22Rv1 (cell line): ENCODE results near the gene MCM7.

Experiments
- H3K27ac ChIP-seq: fragments of 450-650 bp; 2 replicates; pipeline ENCODE4 v1.5.1; 2017
- ZFX ChIP-seq: fragments of 450-650 bp; IDR thresholded peaks from 2 replicates; pipeline ENCODE4 v1.6.1; 2017; ENCODE audit warnings: antibody characterized with exemption, borderline replicate concordance
- TF ChIP-seq, protein P1 (sequence below): fragments of 450-650 bp; IDR thresholded peaks from 2 replicates; pipeline ENCODE4 v1.5.1; 2017; ENCODE audit warnings: mild to moderate bottlenecking

The MCM7 gene

DNA sequence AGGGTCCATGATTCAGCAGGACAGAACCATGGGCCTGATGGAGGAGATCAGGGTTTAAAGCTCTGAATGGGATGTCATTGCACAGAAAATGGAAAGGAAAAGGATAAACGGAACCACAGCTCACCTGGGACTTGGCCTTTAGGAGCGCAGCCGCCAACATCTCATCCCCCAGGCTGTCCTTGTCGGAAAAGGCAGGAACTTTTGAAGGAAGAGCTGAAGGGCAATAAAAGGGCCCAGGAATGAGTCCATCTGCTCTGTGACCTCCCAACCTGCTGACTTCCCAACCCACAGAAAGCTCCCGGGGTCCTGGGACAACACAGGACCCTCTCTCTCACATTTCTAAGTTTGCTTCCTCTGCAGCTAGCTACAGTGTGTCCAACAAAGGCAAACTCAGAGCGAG, 25.8 kb downstream of the MCM7 start:
- TF ChIP-seq, protein P1, sequence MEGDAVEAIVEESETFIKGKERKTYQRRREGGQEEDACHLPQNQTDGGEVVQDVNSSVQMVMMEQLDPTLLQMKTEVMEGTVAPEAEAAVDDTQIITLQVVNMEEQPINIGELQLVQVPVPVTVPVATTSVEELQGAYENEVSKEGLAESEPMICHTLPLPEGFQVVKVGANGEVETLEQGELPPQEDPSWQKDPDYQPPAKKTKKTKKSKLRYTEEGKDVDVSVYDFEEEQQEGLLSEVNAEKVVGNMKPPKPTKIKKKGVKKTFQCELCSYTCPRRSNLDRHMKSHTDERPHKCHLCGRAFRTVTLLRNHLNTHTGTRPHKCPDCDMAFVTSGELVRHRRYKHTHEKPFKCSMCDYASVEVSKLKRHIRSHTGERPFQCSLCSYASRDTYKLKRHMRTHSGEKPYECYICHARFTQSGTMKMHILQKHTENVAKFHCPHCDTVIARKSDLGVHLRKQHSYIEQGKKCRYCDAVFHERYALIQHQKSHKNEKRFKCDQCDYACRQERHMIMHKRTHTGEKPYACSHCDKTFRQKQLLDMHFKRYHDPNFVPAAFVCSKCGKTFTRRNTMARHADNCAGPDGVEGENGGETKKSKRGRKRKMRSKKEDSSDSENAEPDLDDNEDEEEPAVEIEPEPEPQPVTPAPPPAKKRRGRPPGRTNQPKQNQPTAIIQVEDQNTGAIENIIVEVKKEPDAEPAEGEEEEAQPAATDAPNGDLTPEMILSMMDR = no peak
- TF ChIP-seq ZFX = no peak

DNA sequence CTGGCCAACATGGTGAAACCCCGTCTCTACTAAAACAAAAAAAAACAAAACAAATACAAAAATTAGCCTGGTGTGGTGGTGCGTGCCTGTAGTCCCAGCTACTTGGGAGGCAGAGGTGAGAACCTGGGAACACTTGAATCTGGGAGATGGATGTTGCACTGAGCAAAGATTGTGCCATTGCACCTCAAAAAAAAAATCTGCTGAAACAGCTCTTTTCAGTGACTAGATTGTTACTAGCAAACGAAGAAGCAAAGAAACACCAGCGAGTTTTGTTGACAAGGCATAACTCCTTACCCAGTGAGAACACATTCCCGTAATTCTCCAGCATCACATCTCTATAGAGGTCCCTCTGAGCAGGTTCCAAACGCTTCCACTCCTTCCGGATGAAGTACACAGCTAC, 26.4 kb downstream of the MCM7 start:
- no peak overlapping the region for H3K27ac ChIP-seq
- TF ChIP-seq, protein P1 = no peak
- TF ChIP-seq ZFX = no peak

More for the DNA sequence above, 25.8 kb downstream of the MCM7 start:
- H3K27ac ChIP-seq = no peak overlapping the region

DNA sequence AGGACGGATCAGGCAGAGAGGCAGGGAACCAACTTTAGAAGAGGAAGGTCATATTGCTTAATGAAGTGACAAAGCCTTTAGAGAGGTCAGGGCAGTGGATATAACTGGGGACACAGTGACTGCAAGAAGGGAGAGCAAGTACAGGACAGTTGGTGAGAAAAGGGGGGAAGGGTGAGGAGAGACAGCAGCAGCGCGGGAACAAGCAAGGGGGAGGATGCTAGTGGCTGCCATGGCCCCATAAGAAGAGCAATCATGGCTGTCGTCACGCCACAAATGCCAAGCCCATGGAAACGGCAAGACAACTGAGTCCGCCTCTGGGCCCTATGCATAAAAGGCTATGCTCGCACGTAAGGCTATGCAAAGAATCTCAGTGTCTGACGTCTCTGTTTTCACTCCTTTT, 28.7 kb downstream of the MCM7 start:
- TF ChIP-seq, protein P1 = no peak
- no peak for TF ChIP-seq ZFX
- H3K27ac ChIP-seq = no peak overlapping the region

DNA sequence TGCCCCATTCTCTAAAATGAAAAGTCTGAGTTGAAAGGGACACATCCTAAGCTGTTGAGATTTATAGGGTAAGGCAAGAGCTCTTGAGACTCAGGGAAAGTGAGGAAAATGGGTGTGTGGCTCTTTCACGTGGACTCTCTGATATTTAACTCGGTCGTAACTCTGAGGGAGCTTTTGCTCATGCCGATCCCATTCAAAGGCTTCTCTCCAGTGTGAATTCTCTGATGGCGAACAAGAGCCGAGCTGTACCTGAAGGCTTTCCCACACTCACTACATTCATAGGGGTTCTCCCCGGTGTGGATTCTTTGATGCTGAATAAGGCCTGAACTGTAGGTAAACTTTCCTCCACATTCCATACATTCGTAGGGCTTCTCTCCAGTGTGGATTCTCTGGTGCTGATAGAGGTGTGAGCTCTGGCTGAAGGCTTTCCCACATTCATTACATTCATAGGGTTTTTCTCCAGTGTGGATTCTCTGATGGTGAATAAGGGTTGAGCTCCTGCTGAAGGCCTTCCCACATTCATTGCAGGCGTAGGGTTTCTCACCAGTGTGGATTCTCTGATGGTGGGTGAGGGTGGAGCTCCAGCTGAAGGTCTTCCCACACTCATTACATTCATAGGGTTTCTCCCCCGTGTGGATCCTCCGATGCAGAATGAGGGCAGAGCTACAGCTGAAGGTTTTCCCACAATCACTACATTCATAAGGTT, 30.0 kb downstream of the MCM7 start:
- no peak overlapping the region for H3K27ac ChIP-seq
- TF ChIP-seq, protein P1 = no peak
- no peak for TF ChIP-seq ZFX

DNA sequence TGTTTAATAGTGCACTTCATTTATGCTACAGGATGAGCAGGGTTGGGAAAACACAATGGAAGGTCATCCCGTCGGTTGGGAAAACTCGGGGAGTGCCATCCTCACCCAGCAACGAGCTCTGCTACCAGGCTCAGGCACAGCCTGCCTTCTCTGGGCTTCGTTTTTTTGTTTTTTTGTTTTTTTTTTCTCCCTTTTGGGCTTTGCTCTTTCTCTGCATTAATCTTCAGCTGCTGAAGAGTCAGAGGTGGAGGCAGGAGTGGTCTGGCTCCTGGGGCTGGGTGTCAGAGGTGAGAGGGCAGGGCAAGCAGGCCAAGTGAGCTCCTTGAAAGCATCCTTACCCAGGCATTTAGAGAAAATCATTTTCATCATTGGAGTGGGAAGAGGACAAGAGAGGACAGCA, 31.2 kb downstream of the MCM7 start:
- no peak for TF ChIP-seq ZFX
- TF ChIP-seq, protein P1 = no peak

DNA sequence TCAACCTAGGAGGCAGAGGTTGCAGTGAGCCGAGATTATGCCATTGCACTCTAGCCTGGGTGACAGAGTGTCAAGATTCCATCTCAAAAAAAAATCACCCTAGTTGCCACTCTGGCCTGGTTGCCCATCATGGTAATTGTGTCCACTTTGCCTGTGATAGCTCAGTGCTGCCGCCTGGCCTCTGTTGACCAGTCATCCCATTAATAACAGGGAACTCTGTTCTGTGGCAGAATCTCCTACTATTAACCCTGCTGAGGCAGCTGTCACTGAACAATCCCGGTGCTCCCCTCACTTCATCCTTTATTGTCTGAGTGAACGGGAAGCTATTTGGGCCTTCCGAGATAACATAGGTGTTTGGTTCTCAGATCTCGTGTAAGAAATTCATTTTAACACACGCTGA, 34.2 kb downstream of the MCM7 start:
- TF ChIP-seq, protein P1 = no peak
- no peak for TF ChIP-seq ZFX
- H3K27ac ChIP-seq = no peak overlapping the region

More for the DNA sequence above, 31.2 kb downstream of the MCM7 start:
- no peak overlapping the region for H3K27ac ChIP-seq

DNA sequence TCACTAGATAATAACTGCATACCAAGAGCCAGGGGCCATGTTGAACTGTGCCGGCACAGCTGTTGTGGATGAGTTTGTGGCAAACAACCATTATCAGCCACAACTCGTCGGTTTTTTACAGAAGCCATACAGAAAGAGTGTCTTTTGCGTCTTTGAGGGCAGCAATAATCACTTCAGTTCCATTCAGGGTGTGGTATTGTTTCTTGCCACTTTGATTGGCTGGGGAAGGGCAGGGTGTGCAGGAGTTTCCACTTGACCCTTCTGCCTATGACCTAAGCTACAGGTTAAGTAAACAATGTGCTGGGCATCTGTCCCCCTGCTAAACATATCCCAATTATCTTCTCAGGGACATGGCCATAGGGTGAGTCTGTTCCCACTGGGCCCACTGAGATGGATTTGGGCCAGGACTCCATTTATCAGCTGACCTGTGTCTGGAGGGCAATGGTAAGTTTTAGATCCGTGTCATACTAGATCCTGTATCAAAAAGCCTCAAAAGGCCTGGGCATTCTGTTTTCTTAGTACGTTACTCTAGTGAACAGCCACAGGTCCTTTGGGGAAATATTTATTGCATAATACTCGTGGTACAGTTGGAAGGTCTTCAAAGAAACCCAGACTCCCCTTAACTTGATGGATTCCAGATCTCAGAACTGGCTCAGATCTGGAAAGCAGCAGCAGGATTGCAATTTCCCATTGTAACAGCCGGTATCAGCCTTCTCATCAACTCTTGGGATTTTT, 35.6 kb downstream of the MCM7 start:
- no peak overlapping the region for H3K27ac ChIP-seq
- no peak for TF ChIP-seq ZFX
- TF ChIP-seq, protein P1 = no peak
